OCI-LY7 (cell line): ENCODE measurements around the gene DGCR8. TPM values are rescaled to one million over a fixed set of nuclear protein-coding genes. Genes with fewer than 3 reads are reported as not detected.

Source experiments
- BruUV-seq: library from RNA; stranded (reverse); fragments of 400-500 nt; replicated peaks from 2 replicates; lab custom pipeline; 2021; lab: Mats Ljungman, UMichigan
- CTCF ChIA-PET: fragments of 300-600 bp; sonication (Branson Sonifier 250); formaldehyde crosslinking; loops from one replicate; lab custom pipeline; 2022; ENCODE audit warnings: antibody characterized with exemption; ENCODE audit not compliant: unreplicated experiment; lab: Charles Lee
- POLR2A ChIA-PET: fragments of 300-600 bp; sonication (Branson Sonifier 250); formaldehyde crosslinking; loops from one replicate; lab custom pipeline; 2022; ENCODE audit warnings: antibody characterized with exemption; lab: Charles Lee
- DNase-seq: peaks from one replicate; pipeline ENCODE4 v3.0.0-alpha.2; 2015; ENCODE audit warnings: low spot score
- H2AFZ ChIP-seq: fragments of 200-600 bp; sonication (generic), shearing (Covaris generic); 2 replicates; pipeline ENCODE4 v1.6.1; 2014; ENCODE audit warnings: mild to moderate bottlenecking, antibody characterized with exemption, low read length, moderate library complexity
- H3K27ac ChIP-seq: fragments of 200-600 bp; sonication (generic); 2 replicates; pipeline ENCODE4 v1.5.1; 2014; ENCODE audit warnings: mixed run types, low read depth, mild to moderate bottlenecking, moderate library complexity, low read length, inconsistent platforms; ENCODE audit not compliant: poor library complexity, severe bottlenecking
- H3K36me3 ChIP-seq: fragments of 200-600 bp; sonication (generic); 2 replicates; pipeline ENCODE4 v1.6.1; 2014; ENCODE audit warnings: mild to moderate bottlenecking, antibody characterized with exemption, low read length, moderate library complexity, mixed read lengths; ENCODE audit not compliant: insufficient read depth
- H3K4me1 ChIP-seq: fragments of 200-600 bp; sonication (generic); 2 replicates; pipeline ENCODE4 v1.5.1; 2014; ENCODE audit warnings: mild to moderate bottlenecking, low read length; ENCODE audit not compliant: insufficient read depth, poor library complexity, severe bottlenecking
- H3K4me2 ChIP-seq: fragments of 200-600 bp; sonication (generic); 2 replicates; pipeline ENCODE4 v1.6.1; 2014; ENCODE audit warnings: mild to moderate bottlenecking, low read length
- H3K4me3 ChIP-seq: fragments of 200-600 bp; sonication (generic); 2 replicates; pipeline ENCODE4 v1.5.1; 2014; ENCODE audit warnings: mild to moderate bottlenecking, low read depth, low read length; ENCODE audit not compliant: poor library complexity, severe bottlenecking
- H3K79me2 ChIP-seq: fragments of 200-600 bp; sonication (generic); 2 replicates; pipeline ENCODE4 v1.6.1; 2016; ENCODE audit warnings: low read depth, mild to moderate bottlenecking, low read length, moderate library complexity, mixed read lengths; ENCODE audit not compliant: insufficient read depth
- H3K9me2 ChIP-seq: fragments of 200-600 bp; sonication (generic); 2 replicates; pipeline ENCODE4 v1.6.1; 2016; ENCODE audit warnings: mild to moderate bottlenecking, low read length, mixed read lengths; ENCODE audit not compliant: insufficient read depth
- H3K9me3 ChIP-seq: fragments of 200-600 bp; sonication (generic); 2 replicates; pipeline ENCODE4 v1.6.1; 2014; ENCODE audit warnings: mild to moderate bottlenecking, mixed run types, low read length, mixed read lengths
- H4K20me1 ChIP-seq: fragments of 200-600 bp; sonication (generic); 2 replicates; pipeline ENCODE4 v1.6.1; 2014; ENCODE audit warnings: mild to moderate bottlenecking, antibody characterized with exemption, low read length, moderate library complexity, mixed read lengths; ENCODE audit not compliant: insufficient read depth
- CTCF ChIP-seq: fragments of 200-600 bp; sonication (generic); conservative IDR thresholded peaks from 2 replicates; pipeline ENCODE4 v1.5.1; 2014; ENCODE audit warnings: mild to moderate bottlenecking, antibody characterized with exemption, low read length, moderate library complexity, mixed read lengths
- EZH2phosphoT487 ChIP-seq: fragments of 200-600 bp; sonication (generic); IDR thresholded peaks from 2 replicates; pipeline ENCODE4 v1.6.1; 2018; ENCODE audit warnings: low read depth, borderline replicate concordance, mild to moderate bottlenecking, mixed run types, antibody characterized with exemption, low read length, moderate library complexity, mixed read lengths
- intact Hi-C: fragments of 100-400 bp; cut with micrococcal nuclease; formaldehyde crosslinking; loops from one replicate; pipeline ENCODE4 v1.10.0; 2022; ENCODE audit not compliant: unreplicated experiment
- total RNA-seq, 2 experiments: library from RNA; depleted of rRNA in 1 of 2; stranded (reverse); fragments of >200 nt in 1 of 2; shearing (Covaris generic) in 1 of 2; gene quantifications; 2 replicates each; pipeline ENCODE4 v1.2.3, GENCODE V29; 2014 to 2022

DGCR8 gene
- total RNA-seq, 2 experiments from 2014 or later, result 49.5 to 68.2 TPM

- Histone ChIP-seq H3K79me2 (no peaks in the 10 kb centered on the region), H3K9me2 (no peaks in the 10 kb centered on the region), H3K27ac (no peak overlapping the region), H4K20me1 (no peaks in the 10 kb centered on the region), H2AFZ (no peak overlapping the region), H3K4me1 (peaks cover 7% of the 10 kb centered on the region), H3K4me3 (no peak overlapping the region), H3K36me3 (no peaks in the 10 kb centered on the region), H3K4me2 (no peak overlapping the region), H3K9me3 (no peaks in the 10 kb centered on the region)
- TF ChIP-seq CTCF (no peak), EZH2phosphoT487 (no peak)
- no peak for DNase-seq
- intact Hi-C loops, result no loop called here
- CTCF ChIA-PET, result no interaction called here
- no TSS peak for BruUV-seq
- POLR2A ChIA-PET, result no interaction called here
These were observed 60.5 kb downstream of the DGCR8 start for GRCh38 chr22:20140521-20140964.

GRCh38 chr22:20141186-20142077 is 61.4 kb downstream of the DGCR8 start:
- no peaks in the 10 kb centered on the region for H3K36me3 ChIP-seq
- ChIA-PET CTCF (no interaction called here), POLR2A (no interaction called here)
- H2AFZ ChIP-seq, result no peak overlapping the region
- no TSS peak for BruUV-seq
- DNase-seq, result no peak
- no peak overlapping the region for H3K4me3 ChIP-seq
- TF ChIP-seq CTCF (no peak), EZH2phosphoT487 (no peak)
- no peaks in the 10 kb centered on the region for H3K9me2 ChIP-seq
- no peaks in the 10 kb centered on the region for H4K20me1 ChIP-seq
- H3K9me3 ChIP-seq, result no peaks in the 10 kb centered on the region
- H3K4me1 ChIP-seq, result no peaks in the 10 kb centered on the region
- H3K79me2 ChIP-seq, result no peaks in the 10 kb centered on the region
- H3K27ac ChIP-seq, result no peak overlapping the region
- intact Hi-C loops, result no loop called here
- H3K4me2 ChIP-seq, result no peak overlapping the region
